HG03354 (cell line): ENCODE results near the gene PPP2R5C.

Source experiments
- ATAC-seq: cut with Tn5 transposase; IDR thresholded peaks from one replicate; pipeline ENCODE4 v1.9.1; 2021; ENCODE audit warnings: mild to moderate bottlenecking; ENCODE audit not compliant: unreplicated experiment, poor library complexity, severe bottlenecking

The PPP2R5C gene

DNA sequence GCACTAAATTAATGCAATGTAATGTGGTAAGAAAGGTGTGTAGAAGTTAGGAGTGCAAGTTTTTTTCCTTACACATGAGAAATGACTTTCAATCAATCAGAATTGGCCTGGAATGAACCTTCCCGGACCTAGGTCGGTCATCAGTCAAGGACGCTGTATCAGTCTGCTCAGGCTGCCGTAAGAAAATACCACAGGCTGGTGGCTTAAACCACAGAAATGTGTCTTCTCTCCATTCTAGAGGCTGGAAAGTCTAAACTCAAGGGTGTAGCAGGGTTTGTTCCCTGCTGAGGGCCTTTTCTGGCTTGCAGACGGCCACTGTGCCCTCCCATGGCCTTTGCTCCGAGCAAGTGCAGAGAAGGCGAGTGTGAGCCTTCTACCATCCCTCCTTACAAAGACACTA, 116.3 kb downstream of the PPP2R5C start:
- no peak for ATAC-seq

GRCh38 chr14:101878211-101878821, 116.8 kb downstream of the PPP2R5C start:
- ATAC-seq, result no peak

- ATAC-seq, result no peak
Observed at GRCh38 chr14:101878822-101879528, 117.5 kb downstream of the PPP2R5C start.

DNA sequence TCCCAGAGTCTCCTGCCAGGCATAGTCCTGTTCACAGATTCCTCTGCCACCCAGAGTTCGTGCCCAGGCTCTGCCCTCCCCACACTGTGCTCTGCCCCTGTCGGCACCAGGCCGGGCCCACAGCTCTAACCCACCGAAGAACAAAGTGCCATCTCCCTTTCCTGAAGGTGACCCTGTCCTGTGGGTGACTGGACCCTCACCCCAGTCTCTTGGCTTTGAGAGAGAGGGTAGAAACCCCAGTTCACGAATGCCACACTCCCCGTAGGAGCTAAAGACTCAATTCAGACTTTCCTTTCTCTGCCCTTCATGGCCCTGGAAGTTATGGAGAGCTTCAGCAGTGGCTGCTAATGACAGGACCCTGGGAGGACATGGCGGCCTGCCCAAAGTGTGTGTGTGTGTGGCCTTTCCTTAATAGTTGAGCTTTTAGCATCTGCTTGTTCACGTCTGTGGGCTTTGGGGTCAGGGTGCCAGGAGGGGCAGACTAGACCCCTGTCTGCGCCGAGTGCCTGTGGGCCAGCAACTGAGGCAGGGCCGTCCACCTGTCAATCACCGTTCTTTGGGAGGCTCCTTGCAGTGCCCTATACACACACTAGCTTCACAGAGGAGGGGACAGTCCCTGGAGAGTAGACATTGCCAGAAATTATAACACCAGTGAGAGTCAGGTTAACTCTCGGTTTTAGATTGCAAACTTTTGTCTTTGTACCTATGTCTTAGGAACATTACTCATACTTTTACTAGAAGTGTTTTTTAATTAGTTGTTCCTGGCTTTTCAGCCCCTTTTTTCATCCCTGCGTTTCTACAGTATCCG, 118.2 kb downstream of the PPP2R5C start:
- ATAC-seq, result no peak

DNA sequence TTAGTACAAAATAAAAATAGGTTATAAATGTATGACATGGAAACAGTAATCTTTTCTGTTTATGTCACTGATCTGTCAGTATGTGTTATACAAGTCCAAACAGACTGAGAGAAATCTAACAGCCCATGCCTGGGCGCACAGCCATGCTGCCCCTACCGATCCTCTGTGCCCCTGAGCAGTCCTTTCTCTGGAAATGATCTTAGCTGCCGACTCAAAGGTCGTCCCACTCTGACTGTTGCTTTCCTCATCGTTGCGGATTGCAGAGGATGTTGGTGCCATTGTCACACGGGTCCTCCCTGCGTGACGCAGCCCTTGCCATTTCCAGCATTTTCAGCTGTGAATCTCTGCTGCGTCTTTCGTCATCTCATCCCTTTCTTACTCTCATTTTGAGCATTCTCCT, 119.9 kb downstream of the PPP2R5C start:
- no peak for ATAC-seq

GRCh38 chr14:101882141-101882935, 120.8 kb downstream of the PPP2R5C start:
- no peak for ATAC-seq

DNA sequence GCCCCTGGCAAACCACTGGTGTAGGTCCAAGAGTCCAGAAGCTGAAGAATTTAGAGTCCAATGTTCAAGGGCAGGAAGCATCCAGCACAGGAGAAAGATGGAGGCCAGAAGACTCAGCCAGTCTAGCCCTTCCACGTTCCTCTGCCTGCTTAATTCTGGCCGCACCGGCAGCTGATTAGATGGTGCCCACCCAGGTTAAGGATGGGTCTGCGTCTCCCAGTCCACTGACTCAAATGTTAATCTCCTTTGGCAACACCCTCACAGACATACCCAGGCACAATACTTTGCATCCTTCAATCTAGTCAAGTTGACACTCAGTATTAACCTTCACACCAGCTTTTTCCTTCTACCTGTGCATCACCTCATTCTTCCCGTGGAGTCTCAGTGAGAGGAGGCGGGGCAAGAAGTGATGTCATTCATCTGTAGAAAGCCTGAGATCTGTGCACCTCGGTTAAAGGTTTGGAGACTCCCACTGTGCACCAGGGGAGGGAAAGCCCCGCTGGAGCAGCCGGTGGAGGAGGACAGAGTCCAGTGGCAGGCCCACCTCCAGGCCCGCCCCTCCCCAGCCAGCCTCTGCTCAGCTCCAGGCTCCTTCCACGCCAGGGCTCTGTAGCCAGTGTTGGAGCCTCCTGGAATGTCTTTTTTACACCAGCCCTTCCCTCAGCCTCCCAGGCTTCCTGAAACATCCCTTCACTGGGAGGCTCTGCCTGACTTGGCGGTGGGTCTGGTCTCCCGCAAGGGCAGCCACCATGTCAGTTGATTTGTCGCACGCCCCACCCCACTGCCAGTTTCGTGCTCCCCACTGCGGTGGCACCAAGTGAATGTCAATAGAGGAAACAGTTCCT, 122.8 kb downstream of the PPP2R5C start:
- ATAC-seq, result no peak

DNA sequence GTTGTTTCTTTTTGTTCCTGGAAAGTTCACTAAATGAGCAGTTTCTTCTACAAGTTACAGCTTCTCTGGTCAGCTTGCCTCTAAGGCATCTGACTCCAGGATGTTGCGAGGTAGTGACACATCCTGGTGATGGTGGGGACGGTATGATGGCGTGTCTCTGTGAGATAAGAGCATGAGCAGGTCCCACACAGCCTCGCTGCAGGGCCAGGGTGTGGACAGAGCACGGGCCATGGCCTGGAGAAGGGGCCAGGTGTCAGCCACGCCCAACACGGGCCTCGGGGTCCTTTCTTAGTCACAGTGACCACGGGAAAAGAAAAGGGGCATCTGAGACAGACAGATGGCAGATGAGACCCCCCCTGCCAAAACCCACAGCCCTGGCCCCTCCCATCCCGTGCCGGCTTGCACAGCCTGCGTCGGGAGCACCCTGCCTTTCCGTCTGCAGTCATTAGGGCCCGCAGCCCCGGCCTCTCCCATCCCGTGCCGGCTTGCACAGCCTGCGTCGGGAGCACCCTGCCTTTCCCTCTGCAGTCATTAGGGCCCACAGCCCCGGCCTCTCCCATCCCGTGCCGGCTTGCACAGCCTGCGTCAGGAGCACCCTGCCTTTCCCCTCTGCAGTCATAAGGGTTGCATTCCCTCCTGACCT, 123.5 kb downstream of the PPP2R5C start:
- ATAC-seq, result no peak

DNA sequence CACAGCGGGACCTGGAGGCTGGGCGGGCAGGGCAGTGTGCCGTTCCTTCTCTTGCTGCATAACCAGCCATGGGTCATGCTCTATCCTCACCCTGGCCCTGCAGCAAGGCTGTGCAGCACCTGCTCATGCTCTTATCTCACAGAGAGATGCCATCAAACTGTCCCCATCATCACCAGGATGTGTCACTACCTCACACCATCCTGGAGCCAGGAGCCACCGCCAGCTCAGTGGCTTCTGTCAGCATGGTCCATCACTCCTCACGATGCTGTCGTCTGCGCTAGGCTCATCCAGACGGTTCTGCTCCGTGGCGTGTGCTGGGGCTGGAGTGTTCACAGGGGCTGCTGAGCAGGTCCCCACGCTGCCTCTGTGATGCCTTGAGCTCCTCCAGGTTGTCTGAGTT, 125.7 kb downstream of the PPP2R5C start:
- no peak for ATAC-seq

DNA sequence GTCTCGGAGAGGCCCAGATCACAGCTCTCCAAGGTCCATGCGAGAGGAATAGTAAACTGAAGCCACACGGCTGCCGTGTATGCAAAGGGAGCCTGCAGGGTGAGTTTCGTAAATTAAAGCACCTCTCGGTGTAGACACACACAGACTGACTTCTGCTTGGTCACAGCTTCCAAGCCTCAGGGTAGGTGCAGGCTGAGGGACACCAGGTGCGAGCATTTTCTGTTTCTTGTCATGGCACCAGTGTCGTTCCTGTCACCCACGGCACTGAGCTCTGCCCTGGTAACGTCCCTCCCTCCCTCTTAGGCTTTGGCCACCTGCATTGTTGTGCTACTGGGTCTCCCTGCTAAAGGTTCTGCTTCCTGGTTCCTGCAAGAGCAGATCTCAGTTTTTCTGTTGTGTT, 126.7 kb downstream of the PPP2R5C start:
- no peak for ATAC-seq

GRCh38 chr14:101889366-101889765, 127.9 kb downstream of the PPP2R5C start:
- no peak for ATAC-seq

- no peak for ATAC-seq
Observed at GRCh38 chr14:101889898-101890297, 128.4 kb downstream of the PPP2R5C start.

- no peak for ATAC-seq
Observed at GRCh38 chr14:101891471-101891870, 130.0 kb downstream of the PPP2R5C start.

- no peak for ATAC-seq
Observed at GRCh38 chr14:101893759-101894158, 132.2 kb downstream of the PPP2R5C start.

DNA sequence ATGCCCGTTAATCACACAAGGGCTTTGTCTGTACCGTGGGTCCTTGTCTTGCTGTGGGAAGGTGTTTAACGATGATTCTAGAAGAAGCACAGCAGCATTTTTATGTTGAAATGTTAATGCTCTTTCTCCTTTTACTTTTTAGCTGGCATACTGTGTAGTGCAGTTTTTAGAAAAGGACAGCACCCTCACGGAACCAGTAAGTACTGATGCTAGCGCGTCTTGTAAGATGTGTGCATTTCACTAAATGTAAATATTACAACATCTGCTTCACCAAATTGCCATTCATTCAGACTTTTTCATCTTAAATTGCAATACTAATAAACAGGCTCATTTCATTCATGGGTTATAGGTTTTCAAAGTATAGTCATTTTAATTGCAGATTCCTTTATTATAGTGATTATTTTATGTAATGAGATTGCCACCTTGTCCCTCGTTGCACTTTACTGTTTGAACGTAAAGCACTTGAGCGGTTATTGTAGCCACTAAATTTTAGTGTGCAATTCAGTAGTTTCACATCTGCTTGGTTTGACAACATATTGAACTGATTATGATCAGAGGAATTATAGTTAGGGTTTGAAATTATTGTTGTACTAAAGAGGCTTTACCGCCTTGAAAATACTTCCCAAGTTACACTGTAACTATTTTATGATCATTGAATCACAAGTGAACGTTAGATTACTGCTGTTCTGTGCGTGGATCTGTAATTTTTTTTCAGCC, 133.0 kb downstream of the PPP2R5C start:
- ATAC-seq, result no peak

GRCh38 chr14:101895256-101895655, 133.7 kb downstream of the PPP2R5C start:
- ATAC-seq, result no peak

DNA sequence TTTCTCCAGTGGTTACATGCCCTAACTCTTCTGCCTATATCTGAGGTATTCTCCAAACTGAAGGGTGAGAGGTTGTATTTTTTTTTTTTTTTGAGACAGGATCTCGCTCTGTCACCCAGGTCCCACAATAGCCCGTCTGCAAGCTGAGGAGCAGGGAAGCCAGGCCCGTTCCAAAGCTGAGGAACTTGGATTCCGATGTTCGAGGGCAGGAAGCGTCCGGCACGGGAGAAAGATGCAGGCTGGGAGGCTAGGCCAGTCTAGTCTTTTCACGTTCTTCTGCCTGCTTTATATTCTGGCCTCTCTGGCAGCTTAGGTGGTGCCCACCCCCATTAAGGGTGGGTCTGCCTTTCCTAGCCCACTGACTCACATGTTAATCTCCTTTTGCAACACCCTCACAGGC, 135.8 kb downstream of the PPP2R5C start:
- no peak for ATAC-seq

DNA sequence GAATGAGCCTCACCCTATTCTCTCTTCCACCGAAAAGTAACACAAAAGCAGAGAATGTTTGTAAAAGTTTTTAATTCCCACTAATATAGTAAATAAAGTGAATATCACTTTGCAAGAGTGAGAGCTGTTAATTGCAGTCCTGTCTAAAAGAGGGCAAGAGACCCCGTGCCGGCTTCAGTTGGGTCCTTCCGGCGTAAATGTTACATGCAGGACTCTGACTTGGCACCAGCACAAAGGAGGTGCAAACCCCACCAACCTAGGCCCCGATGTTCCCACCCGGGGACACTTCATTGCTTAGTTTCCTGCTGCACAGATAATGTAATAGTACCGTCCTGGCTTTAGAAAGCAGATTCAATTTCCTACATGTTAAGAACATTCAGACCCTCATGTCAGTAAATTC, 136.9 kb downstream of the PPP2R5C start:
- no peak for ATAC-seq
